CD4-positive, alpha-beta T cell treated with Interleukin-2 at 100 ng/mL for 4 hours (primary cell): ENCODE measurements around the gene BTBD2.
"Not testable (repeated sequence)": the region's sequence is repeated elsewhere in the genome, so short reads cannot be mapped to it uniquely, and the experiment has no call there.

Experiments used
- DNase-seq: peaks from one replicate; pipeline ENCODE4 v3.0.0-alpha.2; 2020; ENCODE audit warnings: low spot score

BTBD2 gene

DNA sequence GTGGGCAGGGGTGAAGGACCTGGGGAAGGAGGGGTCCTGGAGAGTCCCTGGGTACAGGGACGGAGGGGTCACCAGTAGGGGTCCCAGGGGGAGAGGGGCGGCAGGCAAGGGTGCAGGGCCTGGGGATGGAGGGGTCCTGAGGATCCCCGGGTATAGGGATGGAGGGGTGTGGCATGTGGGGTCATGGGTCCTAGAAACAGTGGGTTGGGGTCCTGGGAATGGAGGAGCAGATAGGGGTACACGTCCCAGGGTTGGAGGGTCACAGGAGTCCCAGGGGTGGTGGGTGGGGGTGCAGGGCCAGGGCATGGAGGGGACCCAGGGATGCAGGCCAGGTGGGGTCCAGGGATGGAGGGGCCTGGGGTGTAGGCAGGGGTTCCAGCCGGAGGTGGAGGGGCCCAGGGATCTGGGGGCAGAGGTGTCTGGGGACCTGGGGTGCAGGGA, 1.4 kb downstream of the BTBD2 start:
- DNase-seq, result no peak

DNA sequence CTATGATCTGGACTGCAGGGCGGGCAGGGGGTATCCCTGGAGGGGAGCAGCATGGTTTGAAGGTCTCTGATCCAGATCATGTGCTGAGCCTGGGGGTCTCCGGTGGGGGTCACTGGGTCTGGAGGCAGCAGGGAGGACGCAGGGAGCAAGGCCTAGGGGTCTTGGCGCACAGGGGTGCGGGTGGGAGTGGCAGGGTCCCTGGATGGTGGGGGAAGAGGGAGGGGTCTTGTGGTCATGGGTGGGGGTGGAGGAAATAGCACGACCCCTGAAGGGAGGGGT, 1.9 kb downstream of the BTBD2 start:
- DNase-seq, result no peak

DNA sequence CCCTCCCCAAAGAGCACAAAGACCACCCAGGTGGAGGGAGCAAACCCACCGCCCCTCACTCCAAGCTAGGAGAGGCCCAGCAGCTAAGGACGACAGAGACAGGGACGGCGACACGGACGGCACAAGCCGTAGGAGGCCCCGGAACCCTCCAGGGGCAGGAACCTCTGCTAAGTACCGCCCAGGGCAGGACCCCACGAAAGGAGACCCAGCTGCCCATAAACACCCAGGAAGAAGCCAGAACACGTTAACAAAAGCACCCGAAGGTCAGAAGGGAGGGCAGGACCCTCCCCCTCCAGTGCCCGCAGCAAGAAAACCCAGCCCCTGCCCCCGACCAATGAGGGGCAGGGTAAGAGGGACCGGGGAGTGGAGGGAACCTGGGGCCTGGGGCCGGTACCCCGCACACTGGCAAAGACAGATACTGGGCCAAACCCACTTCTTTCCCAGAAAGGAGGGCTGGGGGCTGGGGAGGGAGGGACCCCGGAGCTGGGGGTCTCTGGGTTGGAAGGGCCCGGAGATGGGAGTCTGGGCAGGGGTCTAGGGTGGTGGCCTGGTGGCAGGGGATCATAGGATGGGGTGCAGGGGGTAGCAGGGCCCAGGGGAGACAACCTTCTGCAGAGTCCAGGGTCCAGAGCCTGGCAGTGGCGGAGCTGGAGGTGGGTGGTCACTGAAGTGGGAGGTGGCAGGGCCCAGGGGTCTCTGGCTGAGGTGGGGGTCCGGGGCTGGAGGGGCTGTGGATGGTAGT, 2.4 kb downstream of the BTBD2 start:
- DNase-seq, result no peak

- DNase-seq, result no peak
Observed at GRCh38 chr19:2011169-2011568, 4.3 kb downstream of the BTBD2 start.

GRCh38 chr19:2010135-2010668, 5.3 kb downstream of the BTBD2 start:
- DNase-seq, result no peak

DNA sequence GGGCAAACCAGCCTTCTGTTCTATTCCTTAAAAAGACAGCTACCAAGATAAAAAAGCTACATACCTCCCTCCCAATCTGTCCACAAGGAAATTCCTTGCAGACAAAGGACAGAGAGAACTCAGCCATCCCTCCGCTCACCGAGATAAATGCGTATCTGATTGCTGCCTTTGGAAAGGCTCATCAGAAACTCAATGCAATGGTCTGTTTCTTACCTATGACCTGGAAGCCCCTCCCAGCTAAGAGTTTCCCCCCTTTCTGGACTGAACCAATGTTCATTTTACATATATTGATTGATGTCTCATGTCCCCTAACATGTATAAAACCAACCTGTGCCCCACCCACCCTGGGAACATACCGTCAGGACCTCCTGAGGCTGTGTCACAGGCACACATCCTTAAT, 11.6 kb downstream of the BTBD2 start:
- no peak for DNase-seq

GRCh38 chr19:1999856-2000515, 15.5 kb downstream of the BTBD2 start:
- no peak for DNase-seq

DNA sequence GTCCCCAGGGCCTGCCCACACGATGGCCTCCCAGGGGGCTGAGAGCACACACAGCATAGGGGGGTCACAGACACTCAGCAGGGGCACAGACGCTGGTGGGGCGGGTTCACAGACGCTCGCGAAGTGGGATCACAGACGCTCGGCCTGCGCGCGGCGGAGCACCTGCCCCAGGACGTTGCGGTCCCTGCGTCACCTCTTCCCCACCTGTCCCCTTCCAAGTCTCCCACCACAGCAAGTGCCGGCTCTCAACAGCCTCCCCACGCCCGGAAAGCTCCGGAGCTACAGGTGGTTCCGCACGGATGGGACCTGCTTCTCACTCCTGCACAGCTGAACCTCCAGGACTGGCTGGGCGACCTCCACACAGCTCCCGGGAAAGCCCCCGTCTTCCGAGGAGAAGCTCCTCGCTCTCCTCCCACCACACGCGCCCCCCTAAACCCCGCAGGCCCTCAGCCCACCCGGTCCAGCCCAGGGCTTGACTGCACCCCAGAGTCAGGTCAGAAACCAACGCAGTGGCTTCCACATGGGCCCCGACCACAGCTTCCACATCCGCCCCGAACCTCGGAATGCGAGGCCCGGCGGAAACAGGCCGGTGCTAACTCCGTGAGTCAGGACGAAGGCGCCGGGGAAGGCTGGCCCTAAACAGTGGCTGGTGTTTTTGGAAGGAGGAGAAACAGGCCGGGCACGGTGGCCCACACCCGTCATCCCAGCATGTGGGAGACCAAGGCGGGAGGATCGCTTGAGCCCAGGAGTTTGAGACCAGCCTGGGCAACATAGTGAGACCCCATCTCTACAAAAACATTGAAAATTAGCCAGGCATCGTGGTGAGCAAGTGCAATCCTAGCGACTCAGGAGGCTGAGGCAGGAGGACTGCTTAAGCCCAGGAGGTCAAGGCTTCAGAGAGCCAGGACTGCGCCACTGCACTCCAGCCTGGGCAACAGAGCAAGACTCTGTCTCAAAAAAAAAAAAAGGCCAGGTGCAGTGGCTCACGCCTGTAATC, 16.5 kb downstream of the BTBD2 start:
- no peak for DNase-seq

- no peak for DNase-seq
Observed at GRCh38 chr19:1997353-1998233, 17.9 kb downstream of the BTBD2 start.

GRCh38 chr19:1992759-1993260, 22.7 kb downstream of the BTBD2 start:
- DNase-seq, result no peak

GRCh38 chr19:1991018-1991913, 24.2 kb downstream of the BTBD2 start:
- no peak for DNase-seq

GRCh38 chr19:1990230-1991017, 25.1 kb downstream of the BTBD2 start:
- DNase-seq, result no peak

DNA sequence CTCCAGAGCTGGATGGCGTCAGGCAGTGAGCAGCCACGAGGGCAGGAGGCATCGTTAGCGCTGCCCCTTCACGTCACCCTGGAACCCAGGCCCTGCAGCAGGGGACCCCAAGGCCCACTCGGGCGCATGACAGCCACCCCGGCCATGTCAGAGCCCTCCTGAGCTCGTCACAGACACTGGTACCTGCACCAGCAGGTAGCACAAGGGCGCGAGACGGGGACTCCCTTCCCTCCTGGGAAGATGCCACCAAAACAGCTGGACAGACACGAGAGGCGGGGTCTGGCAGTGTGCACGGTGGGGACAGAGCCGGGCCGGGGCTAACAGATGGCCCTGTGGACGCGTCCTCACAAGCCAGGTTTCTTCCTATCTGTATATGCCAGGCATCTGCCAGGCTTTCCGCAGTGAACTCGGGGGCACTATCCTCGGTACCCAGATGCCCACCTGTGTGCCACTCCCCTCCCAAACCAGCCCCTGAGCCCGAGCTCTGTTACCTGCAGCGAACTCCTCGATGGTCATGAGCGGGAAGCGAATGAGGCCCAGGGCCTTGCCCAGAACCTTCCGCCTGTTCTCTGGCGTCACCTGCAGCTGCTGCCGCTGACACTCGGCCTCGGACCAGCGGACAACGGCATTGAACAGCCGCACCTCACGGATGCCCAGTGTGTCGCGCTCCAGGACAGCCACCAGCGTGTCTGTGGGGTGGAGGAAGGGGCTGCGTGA, 25.8 kb downstream of the BTBD2 start:
- no peak for DNase-seq

DNA sequence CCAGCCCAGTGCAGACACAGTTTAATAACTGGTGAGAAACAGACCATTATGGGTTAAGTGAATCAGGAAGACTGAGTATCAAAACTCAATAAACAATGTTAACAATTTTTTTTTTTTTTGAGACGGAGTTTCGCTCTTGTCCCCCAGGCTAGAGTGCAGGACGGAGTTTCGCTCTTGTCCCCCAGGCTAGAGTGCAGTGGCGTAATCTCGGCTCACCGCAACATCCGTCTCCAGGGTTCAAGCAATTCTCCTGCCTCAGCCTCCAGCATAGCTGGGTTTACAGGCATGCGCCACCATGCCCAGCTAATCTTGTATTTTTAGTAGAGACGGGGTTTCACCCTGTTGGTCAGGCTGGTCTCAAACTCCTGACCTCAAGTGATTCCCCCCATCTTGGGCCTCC, 27.1 kb downstream of the BTBD2 start:
- not testable (repeated sequence) for DNase-seq

- DNase-seq, result no peak
Observed at GRCh38 chr19:1987197-1988187, 28.0 kb downstream of the BTBD2 start.

- no peak for DNase-seq
Observed at GRCh38 chr19:1986357-1987162, 29.0 kb downstream of the BTBD2 start.
